ENCODE measurements around the gene SARS1. TPM values are rescaled to one million over a fixed set of nuclear protein-coding genes. Genes with fewer than 3 reads are reported as not detected.

SARS1 gene
- total RNA-seq, 4 donors from 2014 or later: 102 to 137 (median 122) TPM

- TF ChIP-seq CTCF (IDR thresholded peaks at IDR 0.05; ENCODE audit: low read depth): no peak
These were observed 39.4 kb downstream of the SARS1 start for GRCh38 chr1:109252893-109253802.

GRCh38 chr1:109253803-109254620 lies 40.3 kb downstream of the SARS1 start:
- no peak for TF ChIP-seq CTCF (IDR thresholded peaks at IDR 0.05; ENCODE audit: low read depth)

- TF ChIP-seq CTCF (IDR thresholded peaks at IDR 0.05; ENCODE audit: low read depth): no peak
These were observed 40.9 kb downstream of the SARS1 start for GRCh38 chr1:109254621-109255096.

GRCh38 chr1:109255097-109255651 lies 41.5 kb downstream of the SARS1 start:
- no peak for TF ChIP-seq CTCF (IDR thresholded peaks at IDR 0.05; ENCODE audit: low read depth)

- no peak for TF ChIP-seq CTCF (IDR thresholded peaks at IDR 0.05; ENCODE audit: low read depth)
These were observed 42.0 kb downstream of the SARS1 start for GRCh38 chr1:109255678-109256077.

GRCh38 chr1:109256085-109256484 lies 42.4 kb downstream of the SARS1 start:
- TF ChIP-seq CTCF (IDR thresholded peaks at IDR 0.05; ENCODE audit: low read depth): no peak
